ENCODE data around the gene CHTF18. TPM values are rescaled to one million over a fixed set of nuclear protein-coding genes. Genes with fewer than 3 reads are reported as not detected.
A peak's percentile ranks its signal among the peaks of the same experiment; 100 is the strongest.

CHTF18 gene
- total and polyA plus RNA-seq, 9 of the 15 experiments (the other 6 are each of a cell fraction or from before 2014, with no cell fraction given): 2.5 to 123 (median 17.0) TPM

DNA sequence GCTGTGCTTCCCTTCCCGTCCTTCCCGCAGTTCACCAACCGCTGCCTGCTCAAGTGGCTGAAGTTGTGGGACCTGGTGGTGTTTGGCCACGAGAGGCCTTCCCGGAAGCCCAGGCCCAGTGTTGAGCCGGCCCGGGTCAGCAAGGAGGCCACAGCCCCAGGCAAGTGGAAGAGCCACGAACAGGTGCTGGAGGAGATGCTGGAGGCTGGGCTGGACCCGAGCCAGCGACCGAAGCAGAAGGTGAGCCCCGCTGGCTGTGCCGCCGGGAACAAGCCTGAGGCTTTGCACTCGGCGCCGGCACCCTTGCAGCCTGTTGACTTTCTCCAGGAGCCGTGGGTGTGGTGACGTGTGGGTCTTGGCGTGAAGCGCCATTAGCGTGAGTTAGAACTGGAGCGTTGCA is 2.7 kb downstream of the CHTF18 start:
- TF ChIP-seq EP400 (IDR thresholded peaks at IDR 0.05) (no peak), RBFOX2 (IDR thresholded peaks at IDR 0.05; ENCODE audit: low read depth, low read length) (peak; percentile 20; the same call in 1 of the 2 replicates)
- H2AFZ ChIP-seq (ENCODE audit: low read depth, low read length): no peak overlapping the region
- intact Hi-C loops (cut with micrococcal nuclease) (no loop called here), in situ Hi-C loops (cut with MboI) (no loop called here)
- POLR2A ChIA-PET: no interaction called here
- H3K9ac ChIP-seq (ENCODE audit: insufficient read depth in 1 of 2, low read depth in 2 of 2, low read length in 2 of 2): 0 out of 4 replicates have a peak overlapping the region, but pooled peaks of 1 of the 2 experiments have one; percentile 31
- H3K4me1 ChIP-seq (replicated peaks in 1 of 2; ENCODE audit: control insufficient read depth in 2 of 2, insufficient read depth in 2 of 2, low read length in 2 of 2): peaks cover 13 to 92% of the 10 kb centered on the region in 2 experiments; a peak in 4 of 5 replicates
- H4K20me1 ChIP-seq (replicated peaks; ENCODE audit: control insufficient read depth, insufficient read depth, low read length): 0 out of 2 replicates have a peak, but pooled peaks cover 4% of the 10 kb centered on the region
- peaks cover 67% of the 10 kb centered on the region; the same call in 2 of the 3 replicates for H3K36me3 ChIP-seq (ENCODE audit: control insufficient read depth, insufficient read depth, low read length)
- FAIRE-seq (no peak), ATAC-seq (no peak), DNase-seq (ENCODE audit: extremely low read depth in 1 of 4, low spot score in 3 of 4) (no peak)
- no peak overlapping the region for H3K4me2 ChIP-seq (ENCODE audit: insufficient read depth, low read length)
- H3K9me1 ChIP-seq (ENCODE audit: control insufficient read depth, insufficient read depth, low read length): no peaks in the 10 kb centered on the region
- H3K9me3 ChIP-seq (replicated peaks; ENCODE audit: control insufficient read depth, insufficient read depth, low read depth, low read length): no peaks in the 10 kb centered on the region
- 98% methylated on average over 23 of the region's 23 CpGs for WGBS (ENCODE audit: insufficient coverage, low coverage, missing lambda C conversion rate)
- H3K4me3 ChIP-seq: no peak overlapping the region
- H3K79me2 ChIP-seq (ENCODE audit: control insufficient read depth, insufficient read depth, low read length): peaks cover 29% of the 10 kb centered on the region
- no TSS peak for BruUV-seq (replicated peaks)
- no peak overlapping the region for H3K27ac ChIP-seq (ENCODE audit: extremely low read depth, low read depth, low read length)
- H3K27me3 ChIP-seq (ENCODE audit: control insufficient read depth in 2 of 2, insufficient read depth in 2 of 2, low read length in 2 of 2): no peaks in the 10 kb centered on the region
- CTCF ChIA-PET (ENCODE audit: low intra/inter-chr PET ratio): no interaction called here

DNA sequence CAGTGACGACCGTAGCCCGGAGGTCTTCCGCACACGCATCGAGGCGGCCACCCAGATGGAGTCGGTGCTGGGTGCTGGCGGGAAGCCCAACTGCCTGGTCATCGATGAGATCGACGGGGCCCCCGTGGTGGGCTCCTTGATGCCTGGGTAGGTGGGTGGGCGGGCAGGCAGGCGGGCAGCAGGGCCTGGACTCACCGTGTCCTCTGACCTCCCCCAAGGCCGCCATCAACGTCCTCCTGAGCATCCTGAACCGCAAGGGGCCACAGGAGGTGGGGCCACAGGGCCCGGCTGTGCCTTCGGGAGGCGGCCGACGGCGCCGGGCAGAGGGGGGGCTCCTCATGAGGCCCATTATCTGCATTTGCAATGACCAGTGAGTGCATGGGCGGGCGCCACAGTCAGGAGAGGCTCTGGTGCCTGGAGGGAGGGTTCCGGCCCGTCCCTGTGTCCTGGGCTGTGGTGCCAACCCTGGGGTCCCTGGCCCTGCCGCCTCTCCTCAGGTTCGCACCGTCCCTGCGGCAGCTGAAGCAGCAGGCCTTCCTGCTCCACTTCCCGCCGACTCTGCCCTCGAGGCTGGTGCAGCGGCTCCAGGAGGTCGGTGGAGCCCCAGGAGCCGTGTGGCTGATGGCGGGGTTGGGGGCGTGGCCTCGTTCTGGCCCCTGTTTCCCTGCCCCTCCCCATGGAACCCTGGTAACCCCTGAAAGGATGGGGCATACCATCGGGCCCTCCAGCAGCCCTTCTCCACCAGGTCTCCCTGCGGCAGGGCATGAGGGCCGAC is 4.0 kb downstream of the CHTF18 start:
- FAIRE-seq: no peak
- TF ChIP-seq PCBP1 (IDR thresholded peaks at IDR 0.05; ENCODE audit: low read depth, low read length, poor library complexity, severe bottlenecking) (peak; percentile 45), ZNF830 (CRISPR knock-in tag; IDR thresholded peaks at IDR 0.05) (no peak), CBFA2T3 (IDR thresholded peaks at IDR 0.05) (no peak), LARP7 (IDR thresholded peaks at IDR 0.05) (no peak), ELF2 (CRISPR knock-in tag; IDR thresholded peaks at IDR 0.05) (no peak), ZNF75A (CRISPR knock-in tag; IDR thresholded peaks at IDR 0.05) (no peak), CBX3 (IDR thresholded peaks at IDR 0.05; ENCODE audit: borderline replicate concordance in 1 of 2, low read length in 2 of 2) (no peak), SIRT6 (IDR thresholded peaks at IDR 0.05; ENCODE audit: low read depth, low read length) (no peak), ZNF347 (CRISPR knock-in tag; IDR thresholded peaks at IDR 0.05; ENCODE audit: low read depth) (no peak), RBM39 (optimal IDR thresholded peaks at IDR 0.05; ENCODE audit: low read depth, low read length) (no peak)
- TF ChIP-seq, protein P1, sequence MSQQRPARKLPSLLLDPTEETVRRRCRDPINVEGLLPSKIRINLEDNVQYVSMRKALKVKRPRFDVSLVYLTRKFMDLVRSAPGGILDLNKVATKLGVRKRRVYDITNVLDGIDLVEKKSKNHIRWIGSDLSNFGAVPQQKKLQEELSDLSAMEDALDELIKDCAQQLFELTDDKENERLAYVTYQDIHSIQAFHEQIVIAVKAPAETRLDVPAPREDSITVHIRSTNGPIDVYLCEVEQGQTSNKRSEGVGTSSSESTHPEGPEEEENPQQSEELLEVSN (IDR thresholded peaks at IDR 0.05; ENCODE audit: borderline replicate concordance in 1 of 2, extremely low read depth in 1 of 2, insufficient read depth in 1 of 2, insufficient read length in 1 of 2, low read depth in 1 of 2, low read length in 1 of 2, poor library complexity in 1 of 2, severe bottlenecking in 1 of 2): peak in 1 of 2 experiments; percentile 42
- H4K20me1 ChIP-seq (replicated peaks; ENCODE audit: control insufficient read depth, insufficient read depth, low read length): 0 out of 2 replicates have a peak, but pooled peaks cover 4% of the 10 kb centered on the region
- intact Hi-C loops (cut with micrococcal nuclease) (no loop called here), in situ Hi-C loops (cut with MboI) (no loop called here)
- peaks cover 24% of the 10 kb centered on the region for H3K79me2 ChIP-seq (ENCODE audit: control insufficient read depth, insufficient read depth, low read length)
- no peaks in the 10 kb centered on the region for H3K9me3 ChIP-seq (replicated peaks; ENCODE audit: control insufficient read depth, insufficient read depth, low read depth, low read length)
- H2AFZ ChIP-seq (ENCODE audit: low read depth, low read length): no peak overlapping the region
- H3K27ac ChIP-seq (ENCODE audit: extremely low read depth, low read depth, low read length): no peak overlapping the region
- POLR2A ChIA-PET: interaction anchor here (0.6 kb wide), 1 partner anchor 156 kb away, joined by 3 read pairs; the partner anchor contains the start of gene METTL26
- H3K4me3 ChIP-seq: no peak overlapping the region
- peaks cover 64% of the 10 kb centered on the region; the same call in 2 of the 3 replicates for H3K36me3 ChIP-seq (ENCODE audit: control insufficient read depth, insufficient read depth, low read length)
- BruUV-seq (replicated peaks): no TSS peak
- H3K9ac ChIP-seq (ENCODE audit: insufficient read depth in 1 of 2, low read depth in 2 of 2, low read length in 2 of 2): no peak overlapping the region
- ATAC-seq: no peak
- 92% methylated on average over 39 of the region's 46 CpGs for WGBS (ENCODE audit: insufficient coverage, low coverage, missing lambda C conversion rate)
- H3K9me1 ChIP-seq (ENCODE audit: control insufficient read depth, insufficient read depth, low read length): no peaks in the 10 kb centered on the region
- peak in 1 of 4 experiments; percentile 12 for DNase-seq (ENCODE audit: extremely low read depth in 1 of 4, low spot score in 3 of 4)
- no peaks in the 10 kb centered on the region for H3K27me3 ChIP-seq (ENCODE audit: control insufficient read depth in 2 of 2, insufficient read depth in 2 of 2, low read length in 2 of 2)
- no peak overlapping the region for H3K4me2 ChIP-seq (ENCODE audit: insufficient read depth, low read length)
- CTCF ChIA-PET (ENCODE audit: low intra/inter-chr PET ratio): no interaction called here
- peaks cover 10 to 88% of the 10 kb centered on the region in 2 experiments; a peak in 4 of 5 replicates for H3K4me1 ChIP-seq (replicated peaks in 1 of 2; ENCODE audit: control insufficient read depth in 2 of 2, insufficient read depth in 2 of 2, low read length in 2 of 2)
